GM12878 (cell line): Measurements from ENCODE around the gene ARHGDIG.

ENCODE experiments used
- BRCA1 ChIP-seq: IDR thresholded peaks from 2 replicates; pipeline ENCODE4 v1.6.1; 2011; ENCODE audit warnings: low read depth, low read length, improper control_type of control experiment
- EZH2 ChIP-seq: IDR thresholded peaks from 2 replicates; pipeline ENCODE4 v1.6.1; 2012; ENCODE audit warnings: low read depth, mild to moderate bottlenecking, control low read depth, inconsistent platforms, low read length, borderline replicate concordance; ENCODE audit not compliant: control insufficient read depth

- no peak for TF ChIP-seq BRCA1
- no peak for TF ChIP-seq EZH2
These were observed 12.8 kb downstream of the ARHGDIG start for GRCh38 chr16:293043-293775.
